ENCODE data around the gene PLOD3. TPM values are rescaled to one million over a fixed set of nuclear protein-coding genes. Genes with fewer than 3 reads are reported as not detected.

Gene PLOD3
- total and polyA plus RNA-seq, 9 of the 15 experiments (the other 6 are each of a cell fraction or from before 2014, with no cell fraction given) = 2.8 to 101 (median 30.9) TPM

- TF ChIP-seq HMG20A (CRISPR knock-in tag; conservative IDR thresholded peaks at IDR 0.05) (no peak), RBM25 (IDR thresholded peaks at IDR 0.05; ENCODE audit: low read depth, low read length, severe bottlenecking) (no peak), KDM1A (IDR thresholded peaks at IDR 0.05) (no peak), SREBF1 (IDR thresholded peaks at IDR 0.05; ENCODE audit: borderline replicate concordance, low read depth, low read length) (no peak), ZBTB5 (IDR thresholded peaks at IDR 0.05) (no peak), ZNF263 (CRISPR knock-in tag; IDR thresholded peaks at IDR 0.05; ENCODE audit: borderline replicate concordance) (no peak)
Measured at GRCh38 chr7:101160910-101161309, 56.5 kb downstream of the PLOD3 start (continued).

GRCh38 chr7:101159696-101160674, 57.4 kb downstream of the PLOD3 start:
- Histone ChIP-seq H3K9me1 (ENCODE audit: control insufficient read depth, insufficient read depth, low read length) (no peaks in the 10 kb centered on the region), H2AFZ (ENCODE audit: low read depth, low read length) (no peak overlapping the region), H3K4me2 (ENCODE audit: insufficient read depth, low read length) (no peak overlapping the region), H3K36me3 (ENCODE audit: control insufficient read depth, insufficient read depth, low read length) (peaks cover 44% of the 10 kb centered on the region; the same call in 2 of the 3 replicates), H4K20me1 (replicated peaks; ENCODE audit: control insufficient read depth, insufficient read depth, low read length) (peaks cover 9% of the 10 kb centered on the region), H3K4me3 (no peak overlapping the region), H3K27me3 (ENCODE audit: control insufficient read depth in 2 of 2, insufficient read depth in 2 of 2, low read length in 2 of 2) (peaks cover 3 to 13% of the 10 kb centered on the region in 2 experiments; a peak in 2 of 5 replicates), H3K79me2 (ENCODE audit: control insufficient read depth, insufficient read depth, low read length) (peaks cover 8% of the 10 kb centered on the region), H3K9ac (ENCODE audit: insufficient read depth in 1 of 2, low read depth in 2 of 2, low read length in 2 of 2) (peak overlapping the region in 1 of 2 experiments; percentile 18; a peak in 1 of 4 replicates), H3K27ac (ENCODE audit: extremely low read depth, low read depth, low read length) (no peak overlapping the region), H3K4me1 (replicated peaks in 1 of 2; ENCODE audit: control insufficient read depth in 2 of 2, insufficient read depth in 2 of 2, low read length in 2 of 2) (peaks cover 30 to 58% of the 10 kb centered on the region in 2 experiments), H3K9me3 (replicated peaks; ENCODE audit: control insufficient read depth, insufficient read depth, low read depth, low read length) (no peaks in the 10 kb centered on the region)
- ATAC-seq = no peak
- FAIRE-seq = no peak
- no TSS peak for BruUV-seq (replicated peaks)
- ChIA-PET POLR2A (interaction anchor here (0.5 to 0.6 kb wide), 2 partner anchors 14 to 334 kb away, joined by 4 read pairs; no protein-coding TSS in a partner anchor), CTCF (ENCODE audit: low intra/inter-chr PET ratio) (no interaction called here)
- intact Hi-C loops (cut with micrococcal nuclease) = no loop called here
- in situ Hi-C loops (cut with MboI) = no loop called here
- DNase-seq (ENCODE audit: extremely low read depth in 1 of 4, low spot score in 3 of 4) = no peak
- 77% methylated on average over 28 of the region's 31 CpGs for WGBS (ENCODE audit: insufficient coverage, low coverage, missing lambda C conversion rate)
- TF ChIP-seq NBN (IDR thresholded peaks at IDR 0.05; ENCODE audit: low read depth) = no peak
- TF ChIP-seq PTRF (tag; IDR thresholded peaks at IDR 0.05) = no peak
- no peak for TF ChIP-seq XRCC5 (IDR thresholded peaks at IDR 0.05; ENCODE audit: low read depth, low read length)
- no peak for TF ChIP-seq ZSCAN32 (CRISPR knock-in tag; IDR thresholded peaks at IDR 0.05)
- no peak for TF ChIP-seq RREB1 (CRISPR knock-in tag; IDR thresholded peaks at IDR 0.05)

All from K562 (cell line).